ENCODE measurements around the gene LRRC74A.

The LRRC74A gene

GRCh38 chr14:76918782-76919394 lies 92.7 kb downstream of the LRRC74A start:
- peak; percentile 96 for DNase-seq (ENCODE audit: low read depth)
- peak; percentile 12 for TF ChIP-seq CTCF (conservative IDR thresholded peaks at IDR 0.05; ENCODE audit: low read depth, low read length)
- H3K4me3 ChIP-seq (ENCODE audit: low read length): peak overlapping the region; percentile 6
